SK-N-SH (cell line): ENCODE measurements around the gene WNK1. TPM values are rescaled to one million over a fixed set of nuclear protein-coding genes. Genes with fewer than 3 reads are reported as not detected.

Experiments
- CTCF ChIA-PET: fragments of 300-600, 350-600 bp; formaldehyde crosslinking; extraction: SDS; loops from one replicate; lab custom pipeline; 2021; lab: Yijun Ruan, JAX
- POLR2A ChIA-PET: fragments of 350-600 bp; sonication (Branson Sonifier 250); formaldehyde crosslinking; extraction: SDS; loops from one replicate; lab custom pipeline; 2020; ENCODE audit warnings: antibody characterized with exemption, inconsistent platforms; lab: Yijun Ruan, JAX
- DNase-seq: peaks from one replicate; pipeline ENCODE4 v3.0.0; 2012
- H2AFZ ChIP-seq: fragments of 200-600 bp; sonication (generic); 2 replicates; pipeline ENCODE4 v1.8.1; 2016; ENCODE audit warnings: antibody characterized with exemption, mild to moderate bottlenecking, low read depth
- H3F3A ChIP-seq: fragments of 200-600 bp; sonication (generic); replicated peaks from 2 replicates; pipeline ENCODE3; 2016; ENCODE audit warnings: antibody characterized with exemption, mild to moderate bottlenecking; ENCODE audit not compliant: insufficient read depth
- H3K27ac ChIP-seq, 2 experiments: fragments of 200-500 bp in 1 of 2; fragments of 200-600 bp in 1 of 2; sonication (Bioruptor generic) in 1 of 2; sonication (generic), shearing (Covaris generic) in 1 of 2; 2 replicates each; pipeline versions ENCODE4 v1.5.1 to v1.6.1; 2014 to 2016; ENCODE audit warnings: low read depth in 2 of 2, inconsistent platforms in 1 of 2, low read length in 1 of 2, mild to moderate bottlenecking in 1 of 2, mixed read lengths in 1 of 2
- H3K27me3 ChIP-seq: fragments of 200-600 bp; sonication (generic), shearing (Covaris generic); 2 replicates; pipeline ENCODE4 v1.6.1; 2016; ENCODE audit warnings: mixed run types; ENCODE audit not compliant: insufficient read depth
- H3K36me3 ChIP-seq, 2 experiments: fragments of 200-500 bp in 1 of 2; fragments of 200-600 bp in 1 of 2; sonication (Bioruptor generic) in 1 of 2; sonication (generic) in 1 of 2; replicated peaks in 1 of 2; 2 replicates each; pipeline versions ENCODE3 to v1.5.1; 2014 to 2016; ENCODE audit warnings: low read length in 1 of 2, mild to moderate bottlenecking in 1 of 2; ENCODE audit not compliant: insufficient read depth in 2 of 2, control insufficient read depth in 1 of 2
- H3K4me1 ChIP-seq, 2 experiments: fragments of 200-500 bp in 1 of 2; fragments of 200-600 bp in 1 of 2; sonication (Bioruptor generic) in 1 of 2; sonication (generic), shearing (Covaris generic) in 1 of 2; 2 replicates each; pipeline versions ENCODE4 v1.5.1 to v1.6.1; 2014 to 2016; ENCODE audit warnings: low read depth in 1 of 2, low read length in 1 of 2, mixed run types in 1 of 2; ENCODE audit not compliant: insufficient read depth in 2 of 2, control insufficient read depth in 1 of 2
- H3K4me2 ChIP-seq: fragments of 200-600 bp; sonication (generic), shearing (Covaris generic); 2 replicates; pipeline ENCODE4 v1.6.1; 2017; ENCODE audit warnings: mixed run types
- H3K4me3 ChIP-seq, 2 experiments: fragments of 200-500 bp in 1 of 2; fragments of 200-600 bp in 1 of 2; sonication (Bioruptor generic) in 1 of 2; sonication (generic), shearing (Covaris generic) in 1 of 2; 2 replicates each; pipeline versions ENCODE4 v1.5.1 to v1.8.1; 2014 to 2016; ENCODE audit warnings: low read depth in 2 of 2, inconsistent platforms in 1 of 2, low read length in 1 of 2, mild to moderate bottlenecking in 1 of 2, mixed read lengths in 1 of 2, moderate library complexity in 1 of 2
- H3K79me2 ChIP-seq: fragments of 200-600 bp; sonication (generic); 2 replicates; pipeline ENCODE4 v1.8.1; 2017; ENCODE audit warnings: mild to moderate bottlenecking; ENCODE audit not compliant: insufficient read depth
- H3K9ac ChIP-seq: fragments of 200-600 bp; sonication (generic); 2 replicates; pipeline ENCODE4 v1.6.1; 2017; ENCODE audit warnings: mixed run types
- H3K9me2 ChIP-seq: fragments of 200-600 bp; sonication (generic); 2 replicates; pipeline ENCODE4 v1.6.1; 2017; ENCODE audit warnings: mixed run types
- H3K9me3 ChIP-seq: fragments of 200-600 bp; sonication (generic); 2 replicates; pipeline ENCODE4 v1.6.1; 2017; ENCODE audit warnings: mixed run types, mild to moderate bottlenecking, moderate library complexity
- H4K20me1 ChIP-seq: fragments of 200-600 bp; sonication (generic); 2 replicates; pipeline ENCODE4 v1.6.1; 2017; ENCODE audit warnings: mild to moderate bottlenecking, mixed run types; ENCODE audit not compliant: insufficient read depth
- ELF1 ChIP-seq: IDR thresholded peaks from 2 replicates; pipeline ENCODE4 v1.4.0; 2012
- EP300 ChIP-seq, 2 experiments: IDR thresholded peaks; 2 replicates each; pipeline versions ENCODE4 v1.4.0 to v1.6.1; 2012; ENCODE audit warnings: borderline replicate concordance in 1 of 2, low read depth in 1 of 2, low read length in 1 of 2
- EZH2phosphoT487 ChIP-seq: fragments of 200-600 bp; sonication (generic); IDR thresholded peaks from 2 replicates; pipeline ENCODE4 v1.6.1; 2017; ENCODE audit warnings: low read depth, mixed run types, mild to moderate bottlenecking, antibody characterized with exemption, moderate library complexity, borderline replicate concordance
- FOXJ3 ChIP-seq: sonication (generic); formaldehyde crosslinking; IDR thresholded peaks from 2 replicates; pipeline ENCODE4 v1.5.1; 2020; ENCODE audit warnings: mild to moderate bottlenecking, missing genetic modification reagents
- GABPA ChIP-seq: IDR thresholded peaks from 2 replicates; pipeline ENCODE4 v1.4.0; 2012; ENCODE audit warnings: low read depth, mild to moderate bottlenecking
- GATA2 ChIP-seq: sonication (generic); formaldehyde crosslinking; IDR thresholded peaks from 2 replicates; pipeline ENCODE4 v1.5.0; 2020; ENCODE audit warnings: mild to moderate bottlenecking, missing genetic modification reagents
- NRF1 ChIP-seq: IDR thresholded peaks from 2 replicates; pipeline ENCODE4 v1.6.1; 2012; ENCODE audit warnings: low read depth, mild to moderate bottlenecking, low read length
- RAD21 ChIP-seq: IDR thresholded peaks from 2 replicates; pipeline ENCODE4 v1.6.1; 2012; ENCODE audit warnings: mild to moderate bottlenecking, low read length
- RCOR1 ChIP-seq: fragments of 150-350 bp; IDR thresholded peaks from 2 replicates; pipeline ENCODE4 v1.6.1; 2017; ENCODE audit warnings: antibody characterized with exemption, low read length
- REST ChIP-seq: IDR thresholded peaks from 2 replicates; pipeline ENCODE4 v1.6.1; 2012; ENCODE audit warnings: mild to moderate bottlenecking, low read depth, low read length, moderate library complexity
- SIN3A ChIP-seq: IDR thresholded peaks from 2 replicates; pipeline ENCODE4 v1.6.1; 2012; ENCODE audit warnings: low read depth, mild to moderate bottlenecking, low read length, moderate library complexity, borderline replicate concordance
- SMC3 ChIP-seq: IDR thresholded peaks from 2 replicates; pipeline ENCODE4 v1.6.1; 2012; ENCODE audit warnings: low read depth, low read length, improper control_type of control experiment
- TAF1 ChIP-seq: IDR thresholded peaks from 2 replicates; pipeline ENCODE4 v1.6.1; 2012; ENCODE audit warnings: low read depth, mild to moderate bottlenecking, low read length, moderate library complexity, borderline replicate concordance
- USF1 ChIP-seq: IDR thresholded peaks from 2 replicates; pipeline ENCODE4 v1.4.0; 2012; ENCODE audit warnings: low read depth, borderline replicate concordance
- USF2 ChIP-seq: fragments of 150-350 bp; IDR thresholded peaks from 2 replicates; pipeline ENCODE4 v1.6.1; 2017; ENCODE audit warnings: antibody characterized with exemption, low read length, low read depth, borderline replicate concordance
- WGBS: methylation state at CpG from one replicate; pipeline ENCODE4 v1.1.6; 2017; ENCODE audit warnings: low lambda C conversion rate; 5-methylcytosine and 5-hydroxymethylcytosine counted together
- polyA plus RNA-seq, 3 experiments: library from polyadenylated mRNA; depleted of rRNA; stranded (reverse); fragments of >200 nt; gene quantifications; 2 replicates each; pipeline ENCODE4 v1.2.3, GENCODE V29; 2012

WNK1 gene
- polyA plus RNA-seq, 1 of the 3 experiments (the other 2 are of a cell fraction) = 30.5 TPM

- TF ChIP-seq NRF1 (no peak), USF1 (no peak), GABPA (no peak), REST (no peak), EP300 (IDR thresholded peaks at IDR 0.05; ENCODE audit: borderline replicate concordance in 1 of 2, low read depth in 1 of 2, low read length in 1 of 2) (no peak), USF2 (no peak), TAF1 (no peak), SMC3 (no peak), GATA2 (CRISPR knock-in tag) (no peak), ELF1 (no peak), SIN3A (no peak), RCOR1 (no peak), RAD21 (no peak), EZH2phosphoT487 (no peak), FOXJ3 (CRISPR knock-in tag) (no peak)
- TF ChIP-seq, all 33 proteins: peak for 0
- Histone ChIP-seq H3K27ac (no peak overlapping the region), H4K20me1 (no peaks in the 10 kb centered on the region), H3K79me2 (no peaks in the 10 kb centered on the region; the same call in 1 of the 2 replicates), H3K9ac (no peak overlapping the region), H3K4me2 (no peak overlapping the region), H3K27me3 (no peaks in the 10 kb centered on the region), H3K4me3 (no peak overlapping the region), H2AFZ (no peak overlapping the region), H3K36me3 (peaks cover 54 to 58% of the 10 kb centered on the region in 2 experiments), H3F3A (peaks cover 14% of the 10 kb centered on the region), H3K4me1 (no peaks in the 10 kb centered on the region), H3K9me3 (no peaks in the 10 kb centered on the region), H3K9me2 (no peaks in the 10 kb centered on the region)
- ChIA-PET POLR2A (no interaction called here), CTCF (no interaction called here)
- DNase-seq = no peak
- WGBS = 81% methylated on average over 5 of the region's 5 CpGs
Measured at GRCh38 chr12:915090-915489, 162.7 kb downstream of the WNK1 start.
